Adrenal gland (tissue), 12 donors: ENCODE measurements around the gene NXPH1. TPM values are rescaled to one million over a fixed set of nuclear protein-coding genes. Genes with fewer than 3 reads are reported as not detected.
A peak's percentile ranks its signal among the peaks of the same experiment; 100 is the strongest.

ENCODE experiments used
- DNase-seq, 7 donors: peaks; one replicate each; pipeline ENCODE4 v3.0.0-alpha.2; 2019 to 2020
- H3K27ac ChIP-seq, 5 donors: fragments of 200-600 bp; sonication (generic) in 4 of 5; 1 replicate in 3 of 5; 2 replicates in 2 of 5; pipeline versions ENCODE4 v1.5.1 to v1.8.0; 2016 to 2020; ENCODE audit warnings: mild to moderate bottlenecking in 1 of 5
- H3K27me3 ChIP-seq: fragments of 200-600 bp; 2 replicates; pipeline ENCODE4 v1.8.0; 2021
- H3K36me3 ChIP-seq, 2 donors: fragments of 200-600 bp; replicated peaks in 1 of 2; 1 replicate in 1 of 2; 2 replicates in 1 of 2; pipeline versions ENCODE4 v1.5.1 to v1.8.0; 2018 to 2022
- H3K4me1 ChIP-seq, 2 donors: fragments of 200-600 bp; replicated peaks in 1 of 2; 1 replicate in 1 of 2; 2 replicates in 1 of 2; pipeline versions ENCODE4 v1.5.1 to v1.8.0; 2018 to 2021
- H3K4me3 ChIP-seq, 4 donors: fragments of 200-600 bp; sonication (generic) in 3 of 4; one replicate each; pipeline ENCODE4 v1.5.1; 2016 to 2018
- H3K9me3 ChIP-seq, 3 donors: fragments of 200-600 bp; sonication (generic) in 1 of 3; replicated peaks in 1 of 3; 1 replicate in 2 of 3; 2 replicates in 1 of 3; pipeline versions ENCODE4 v1.5.1 to v1.8.0; 2016 to 2021
- POLR2A ChIP-seq, 2 donors: fragments of 450-650 bp; IDR thresholded peaks; one replicate each; pipeline ENCODE4 v1.6.1; 2017; ENCODE audit warnings: antibody characterized with exemption in 2 of 2, mild to moderate bottlenecking in 2 of 2, moderate library complexity in 1 of 2
- WGBS, 4 donors: extraction: QIAGEN DNeasy Blood & Tissue Kit in 2 of 4; methylation state at CpG; one replicate each; pipeline versions ENCODE4 v1.1.5 to v1.1.7; 2013 to 2017; 5-methylcytosine and 5-hydroxymethylcytosine counted together
- intact Hi-C, 2 donors: fragments of 100-400 bp; cut with DNase I; formaldehyde crosslinking; loops; one replicate each; pipeline versions ENCODE4 v1.14.1 to v1.15.0; 2022 to 2023
- polyA plus RNA-seq, 3 donors: library from polyadenylated mRNA; stranded (reverse); fragments of 200-250 nt in 2 of 3; fragments of 350-450 nt in 1 of 3; fragmentation: Illumina TruSeq in 1 of 3; extraction: RNeasy Lipid Tissue Mini Kit (QIAGEN cat#74804) in 1 of 3; gene quantifications; one replicate each; pipeline ENCODE4 v1.2.3, GENCODE V29; 2013 to 2014
- total RNA-seq, 9 donors: library from RNA; depleted of rRNA in 4 of 9; stranded (reverse); fragments of >200 nt in 4 of 9; fragments of 120-200 nt in 1 of 9; fragmentation: NEBNext Ultra II Directional in 1 of 9; extraction: Animal tissue kit (Norgen Biotek cat#: 25700) in 1 of 9; gene quantifications; one replicate each; pipeline versions ENCODE4 v1.1.0 to v1.2.4, GENCODE V29; 2013 to 2023
- TF ChIP-seq, protein P1 (sequence below), 6 experiments: fragments of 450-650 bp in 4 of 6; fragments of 200-600 bp in 2 of 6; sonication (generic) in 1 of 6; IDR thresholded peaks; 1 replicate in 5 of 6; 2 replicates in 1 of 6; pipeline versions ENCODE4 v1.5.1 to v1.8.0; 2016 to 2021; ENCODE audit warnings: antibody characterized with exemption in 6 of 6, mild to moderate bottlenecking in 2 of 6, moderate library complexity in 1 of 6
- donor health status: healthy with polysubstance abuse.
- donor health status: Bipolar disorder and iron deficiency.
- donor health status: DM: yes; HTN: yes; CAD: no.
- donor health status: DM: no; HTN: no; CAD: no.
- donor health status: DM: no; HTN: no; CAD: no.
- donor health status: DM: yes; HTN: yes; CAD: no.

The NXPH1 gene
- total and polyA plus RNA-seq, 12 donors: 6.8 to 80.2 (median 40.7) TPM

DNA sequence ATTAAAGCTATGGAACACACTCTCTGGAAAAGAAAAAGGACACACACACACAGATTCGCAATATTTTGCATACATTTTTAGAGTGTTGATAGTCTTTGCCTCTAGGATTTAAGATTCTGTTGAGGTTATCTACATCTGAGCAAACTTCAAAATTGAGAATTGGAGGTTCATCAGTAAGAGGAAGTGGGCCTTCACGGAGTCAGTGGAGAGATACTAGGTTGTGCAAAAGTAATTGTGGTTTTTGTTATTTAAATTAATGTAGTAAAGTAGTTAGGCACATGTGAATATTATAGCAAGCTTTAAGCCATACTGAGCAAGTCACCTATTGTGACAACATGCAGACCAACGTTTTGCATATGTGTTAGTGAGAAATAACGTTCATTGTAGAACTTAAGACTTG is 19.8 kb upstream of the NXPH1 start:
- no peak overlapping the region for H3K27ac ChIP-seq
- H3K4me1 ChIP-seq: no peaks in the 10 kb centered on the region
- H3K9me3 ChIP-seq: no peaks in the 10 kb centered on the region
- intact Hi-C loops: no loop called here
- no peak for DNase-seq
- no peaks in the 10 kb centered on the region for H3K36me3 ChIP-seq
- H3K27me3 ChIP-seq: no peaks in the 10 kb centered on the region
- 80 to 83% (median 81%) methylated on average over 4 of the region's 4 CpGs for WGBS, 4 donors
- TF ChIP-seq, protein P1, sequence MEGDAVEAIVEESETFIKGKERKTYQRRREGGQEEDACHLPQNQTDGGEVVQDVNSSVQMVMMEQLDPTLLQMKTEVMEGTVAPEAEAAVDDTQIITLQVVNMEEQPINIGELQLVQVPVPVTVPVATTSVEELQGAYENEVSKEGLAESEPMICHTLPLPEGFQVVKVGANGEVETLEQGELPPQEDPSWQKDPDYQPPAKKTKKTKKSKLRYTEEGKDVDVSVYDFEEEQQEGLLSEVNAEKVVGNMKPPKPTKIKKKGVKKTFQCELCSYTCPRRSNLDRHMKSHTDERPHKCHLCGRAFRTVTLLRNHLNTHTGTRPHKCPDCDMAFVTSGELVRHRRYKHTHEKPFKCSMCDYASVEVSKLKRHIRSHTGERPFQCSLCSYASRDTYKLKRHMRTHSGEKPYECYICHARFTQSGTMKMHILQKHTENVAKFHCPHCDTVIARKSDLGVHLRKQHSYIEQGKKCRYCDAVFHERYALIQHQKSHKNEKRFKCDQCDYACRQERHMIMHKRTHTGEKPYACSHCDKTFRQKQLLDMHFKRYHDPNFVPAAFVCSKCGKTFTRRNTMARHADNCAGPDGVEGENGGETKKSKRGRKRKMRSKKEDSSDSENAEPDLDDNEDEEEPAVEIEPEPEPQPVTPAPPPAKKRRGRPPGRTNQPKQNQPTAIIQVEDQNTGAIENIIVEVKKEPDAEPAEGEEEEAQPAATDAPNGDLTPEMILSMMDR (IDR thresholded peaks at IDR 0.05): no peak
- no peak for TF ChIP-seq POLR2A (IDR thresholded peaks at IDR 0.05)
- no peak overlapping the region for H3K4me3 ChIP-seq

DNA sequence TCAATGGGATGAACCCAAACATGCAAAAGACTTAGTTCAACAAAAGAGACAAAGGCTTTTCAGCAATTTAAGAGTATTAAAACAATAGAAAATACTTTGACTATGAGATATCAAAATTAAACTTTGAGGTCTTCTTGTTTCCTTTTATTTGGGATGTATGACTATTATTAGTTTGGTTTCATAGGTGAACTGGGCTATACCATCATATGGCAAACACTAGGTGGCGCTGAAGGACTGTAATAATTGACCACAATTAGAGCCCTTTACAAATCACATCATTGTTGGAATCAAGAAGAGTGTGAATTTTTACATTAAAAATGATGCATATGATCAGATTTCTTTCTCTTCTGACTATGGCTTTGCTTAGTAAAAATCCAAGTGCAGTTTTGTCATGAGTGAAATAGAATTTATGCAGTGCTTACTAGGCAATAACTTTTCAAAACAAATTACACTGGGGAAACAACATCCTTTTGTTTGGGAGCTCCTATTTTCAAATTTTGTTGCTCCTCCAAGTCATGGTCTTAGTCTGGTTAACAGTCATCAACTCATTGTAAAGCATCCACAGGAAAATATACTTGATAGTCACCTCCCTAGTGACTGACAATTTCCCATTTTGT is 14.7 kb upstream of the NXPH1 start:
- intact Hi-C loops: no loop called here
- peak; percentile 37 to 84 (median 74) for DNase-seq
- no peaks in the 10 kb centered on the region for H3K9me3 ChIP-seq

DNA sequence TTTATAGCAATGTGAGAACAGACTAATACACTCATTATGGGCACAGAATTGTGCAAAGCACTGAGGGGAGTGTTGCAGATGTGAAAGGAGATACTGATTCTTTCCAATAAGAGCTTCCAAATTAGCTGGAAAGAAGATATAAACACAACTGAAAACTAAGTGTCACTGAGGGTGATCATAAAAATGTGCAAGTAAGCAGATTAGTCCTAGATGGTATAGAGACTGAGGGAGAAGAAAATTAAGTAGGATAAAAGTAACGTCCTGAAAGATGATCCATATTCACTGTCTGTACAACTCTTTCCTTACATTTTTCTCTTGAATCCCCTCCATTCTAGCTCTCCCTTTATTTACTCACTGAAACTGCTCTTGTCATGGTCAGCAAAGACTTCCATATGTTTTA is 11.2 kb upstream of the NXPH1 start:
- WGBS, 4 donors: 87 to 91% (median 88%) methylated on average over 1 of the region's 1 CpG
- no peaks in the 10 kb centered on the region for H3K36me3 ChIP-seq
- TF ChIP-seq, protein P1 (IDR thresholded peaks at IDR 0.05): no peak
- no peak for TF ChIP-seq POLR2A (IDR thresholded peaks at IDR 0.05)
- H3K27me3 ChIP-seq: no peaks in the 10 kb centered on the region
- no peaks in the 10 kb centered on the region for H3K9me3 ChIP-seq
- H3K4me1 ChIP-seq: no peaks in the 10 kb centered on the region
- intact Hi-C loops: loop anchor here in 1 of 2 donors (10.0 kb wide), 1 partner anchor 363 kb away; no protein-coding TSS in a partner anchor
- H3K4me3 ChIP-seq: no peak overlapping the region
- DNase-seq: no peak
- H3K27ac ChIP-seq: no peak overlapping the region

More for the DNA sequence above, 14.7 kb upstream of the NXPH1 start:
- H3K27ac ChIP-seq: no peak overlapping the region
- H3K4me3 ChIP-seq: no peak overlapping the region
- H3K27me3 ChIP-seq: no peaks in the 10 kb centered on the region
- 0% methylated on average over 1 of the region's 1 CpG for whole genome bisulfite sequencing, 4 donors
- H3K36me3 ChIP-seq: no peaks in the 10 kb centered on the region
- H3K4me1 ChIP-seq: no peaks in the 10 kb centered on the region
- TF ChIP-seq, protein P1 (IDR thresholded peaks at IDR 0.05): peak; percentile 70 to 85 (median 74)
- TF ChIP-seq POLR2A (IDR thresholded peaks at IDR 0.05): no peak

DNA sequence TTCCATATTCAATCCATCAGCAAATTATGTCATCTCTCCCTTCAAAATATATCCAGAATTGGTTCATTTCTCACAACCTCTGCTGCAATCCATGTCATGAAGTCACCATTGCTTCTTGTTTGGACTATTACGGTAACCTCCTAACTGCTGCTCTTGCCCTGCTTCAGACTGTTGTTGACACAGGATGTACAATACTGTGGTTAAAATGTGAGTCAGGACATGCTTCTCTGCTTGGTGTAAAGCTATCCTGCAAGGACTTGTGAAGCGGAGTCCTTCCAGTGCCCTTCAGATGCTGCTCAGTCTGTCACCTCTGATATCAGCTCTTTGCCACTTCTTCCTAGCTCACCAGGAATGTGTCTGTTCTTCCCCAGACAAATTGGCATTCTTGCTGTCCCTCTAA is 10.4 kb upstream of the NXPH1 start:
- no peaks in the 10 kb centered on the region for H3K4me1 ChIP-seq
- no peak overlapping the region for H3K27ac ChIP-seq
- H3K36me3 ChIP-seq: no peaks in the 10 kb centered on the region
- intact Hi-C loops: loop anchor here in 1 of 2 donors (10.0 kb wide), 1 partner anchor 362 kb away; no protein-coding TSS in a partner anchor
- TF ChIP-seq, protein P1 (IDR thresholded peaks at IDR 0.05): no peak
- no peak for TF ChIP-seq POLR2A (IDR thresholded peaks at IDR 0.05)
- no peak for DNase-seq
- 66 to 97% (median 92%) methylated on average over 2 of the region's 2 CpGs for WGBS, 4 donors
- no peaks in the 10 kb centered on the region for H3K27me3 ChIP-seq
- H3K9me3 ChIP-seq: no peaks in the 10 kb centered on the region
- H3K4me3 ChIP-seq: no peak overlapping the region
